H54 (cell line): ENCODE measurements around the gene ARHGAP15.

Source experiments
- DNase-seq: peaks from one replicate; pipeline ENCODE4 v3.0.0; 2011; ENCODE audit warnings: low spot score, mixed read lengths; ENCODE audit not compliant: insufficient read length
- FAIRE-seq: peaks from 3 replicates; lab custom pipeline; 2011; peaks lifted over from hg19 to GRCh38; lab: Jason Lieb, UNC
- POLR2A ChIP-seq: IDR thresholded peaks from 2 replicates; pipeline ENCODE4 v1.6.1; 2011; ENCODE audit warnings: low read depth, mild to moderate bottlenecking, low read length

Gene ARHGAP15

GRCh38 chr2:143132355-143132754, 3.1 kb downstream of the ARHGAP15 start:
- DNase-seq (no peak), FAIRE-seq (no peak)
- TF ChIP-seq POLR2A = no peak

- DNase-seq (no peak), FAIRE-seq (no peak)
- TF ChIP-seq POLR2A = no peak
These were observed 4.6 kb downstream of the ARHGAP15 start for GRCh38 chr2:143133783-143134182.

GRCh38 chr2:143138292-143138691, 9.1 kb downstream of the ARHGAP15 start:
- TF ChIP-seq POLR2A = no peak
- DNase-seq (no peak), FAIRE-seq (no peak)

GRCh38 chr2:143139835-143140393, 10.7 kb downstream of the ARHGAP15 start:
- DNase-seq (no peak), FAIRE-seq (no peak)
- no peak for TF ChIP-seq POLR2A

- FAIRE-seq = no peak
- no peak for DNase-seq
- TF ChIP-seq POLR2A = no peak
These were observed 11.8 kb downstream of the ARHGAP15 start for GRCh38 chr2:143140864-143141661.

GRCh38 chr2:143142598-143142997, 13.4 kb downstream of the ARHGAP15 start:
- TF ChIP-seq POLR2A = no peak
- no peak for FAIRE-seq
- no peak for DNase-seq

- no peak for DNase-seq
- TF ChIP-seq POLR2A = no peak
- no peak for FAIRE-seq
These were observed 15.7 kb downstream of the ARHGAP15 start for GRCh38 chr2:143144813-143145455.

GRCh38 chr2:143146366-143146765, 17.1 kb downstream of the ARHGAP15 start:
- DNase-seq (no peak), FAIRE-seq (no peak)

GRCh38 chr2:143146815-143147530, 17.8 kb downstream of the ARHGAP15 start:
- no peak for TF ChIP-seq POLR2A
- FAIRE-seq (no peak), DNase-seq (no peak)

More at GRCh38 chr2:143146366-143146765, 17.1 kb downstream of the ARHGAP15 start:
- no peak for TF ChIP-seq POLR2A

GRCh38 chr2:143148011-143148410, 18.8 kb downstream of the ARHGAP15 start:
- FAIRE-seq (no peak), DNase-seq (no peak)

GRCh38 chr2:143148757-143149156, 19.5 kb downstream of the ARHGAP15 start:
- no peak for TF ChIP-seq POLR2A
- DNase-seq (no peak), FAIRE-seq (no peak)

More at GRCh38 chr2:143148011-143148410, 18.8 kb downstream of the ARHGAP15 start:
- no peak for TF ChIP-seq POLR2A

- no peak for FAIRE-seq
- TF ChIP-seq POLR2A = no peak
- DNase-seq = no peak
These were observed 21.1 kb downstream of the ARHGAP15 start for GRCh38 chr2:143150287-143150686.

GRCh38 chr2:143151111-143151752, 22.0 kb downstream of the ARHGAP15 start:
- DNase-seq = no peak
- FAIRE-seq = no peak

More at GRCh38 chr2:143151111-143151752, 22.0 kb downstream of the ARHGAP15 start:
- TF ChIP-seq POLR2A = no peak
